H9 (cell line): ENCODE measurements around the gene UBP1. TPM values are rescaled to one million over a fixed set of nuclear protein-coding genes. Genes with fewer than 3 reads are reported as not detected.

Experiments used
- DNase-seq: peaks from one replicate; pipeline ENCODE4 v3.0.0-alpha.2; 2017
- H2AFZ ChIP-seq: one replicate; pipeline ENCODE4 v1.6.1; 2013; ENCODE audit warnings: mild to moderate bottlenecking, low read length, control low read depth, moderate library complexity
- H2AK5ac ChIP-seq: 2 replicates; pipeline ENCODE4 v1.6.1; 2013; ENCODE audit warnings: low read length, control low read depth, mixed read lengths; ENCODE audit not compliant: insufficient read length
- H2BK120ac ChIP-seq: one replicate; pipeline ENCODE4 v1.6.1; 2013; ENCODE audit warnings: low read depth, mild to moderate bottlenecking, low read length, control low read depth, inconsistent platforms; ENCODE audit not compliant: poor library complexity, severe bottlenecking
- H2BK12ac ChIP-seq: 2 replicates; pipeline ENCODE4 v1.6.1; 2013; ENCODE audit warnings: low read length, control low read depth, mixed read lengths, low read depth; ENCODE audit not compliant: insufficient read length
- H2BK15ac ChIP-seq: 2 replicates; pipeline ENCODE4 v1.6.1; 2013; ENCODE audit warnings: low read depth, low read length, control low read depth
- H2BK20ac ChIP-seq: one replicate; pipeline ENCODE4 v1.6.1; 2013; ENCODE audit warnings: low read depth, mild to moderate bottlenecking, low read length, control low read depth, inconsistent platforms; ENCODE audit not compliant: poor library complexity, severe bottlenecking
- H2BK5ac ChIP-seq: 2 replicates; pipeline ENCODE4 v1.6.1; 2013; ENCODE audit warnings: low read length, control low read depth, mixed read lengths; ENCODE audit not compliant: insufficient read length
- H3K14ac ChIP-seq: 2 replicates; pipeline ENCODE4 v1.6.1; 2013; ENCODE audit warnings: low read length, control low read depth; ENCODE audit not compliant: insufficient read depth
- H3K18ac ChIP-seq: 2 replicates; pipeline ENCODE4 v1.6.1; 2013; ENCODE audit warnings: low read depth, mild to moderate bottlenecking, mixed read lengths, low read length, control low read depth; ENCODE audit not compliant: insufficient read length
- H3K23ac ChIP-seq: 2 replicates; pipeline ENCODE4 v1.6.1; 2013; ENCODE audit warnings: low read length, control low read depth, mixed read lengths, low read depth; ENCODE audit not compliant: insufficient read length
- H3K23me2 ChIP-seq: 2 replicates; pipeline ENCODE4 v1.6.1; 2013; ENCODE audit warnings: low read depth, mild to moderate bottlenecking, mixed read lengths, low read length, control low read depth; ENCODE audit not compliant: insufficient read length, poor library complexity, severe bottlenecking
- H3K27ac ChIP-seq: 2 replicates; pipeline ENCODE4 v1.5.1; 2013; ENCODE audit warnings: low read length, control low read depth, mixed read lengths, low read depth; ENCODE audit not compliant: insufficient read length
- H3K27me3 ChIP-seq: 2 replicates; pipeline ENCODE4 v1.6.1; 2013; ENCODE audit warnings: low read length, control low read depth, inconsistent platforms; ENCODE audit not compliant: insufficient read depth
- H3K4ac ChIP-seq: 2 replicates; pipeline ENCODE4 v1.6.1; 2013; ENCODE audit warnings: low read depth, mild to moderate bottlenecking, control low read depth, inconsistent platforms, low read length, moderate library complexity
- H3K4me1 ChIP-seq: 2 replicates; pipeline ENCODE4 v1.6.1; 2013; ENCODE audit warnings: low read length, control low read depth, inconsistent platforms; ENCODE audit not compliant: insufficient read depth
- H3K4me2 ChIP-seq: 2 replicates; pipeline ENCODE4 v1.6.1; 2013; ENCODE audit warnings: low read length, control low read depth, mixed read lengths; ENCODE audit not compliant: insufficient read length, insufficient read depth
- H3K56ac ChIP-seq: 2 replicates; pipeline ENCODE4 v1.6.1; 2013; ENCODE audit warnings: low read depth, mild to moderate bottlenecking, mixed read lengths, low read length, control low read depth; ENCODE audit not compliant: insufficient read length
- H3K79me1 ChIP-seq: 2 replicates; pipeline ENCODE4 v1.6.1; 2013; ENCODE audit warnings: low read depth, mild to moderate bottlenecking, moderate library complexity, low read length, control low read depth, inconsistent platforms; ENCODE audit not compliant: insufficient read depth, poor library complexity, severe bottlenecking
- H3K79me2 ChIP-seq: 2 replicates; pipeline ENCODE4 v1.6.1; 2013; ENCODE audit warnings: low read length, control low read depth, inconsistent platforms; ENCODE audit not compliant: insufficient read depth
- H3K9ac ChIP-seq: 2 replicates; pipeline ENCODE4 v1.6.1; 2013; ENCODE audit warnings: low read length, control low read depth, mixed read lengths; ENCODE audit not compliant: insufficient read length; ENCODE audit errors: extremely low read depth
- H3K9me3 ChIP-seq: one replicate; pipeline ENCODE4 v1.6.1; 2013; ENCODE audit warnings: low read depth, low read length, inconsistent platforms; ENCODE audit not compliant: control insufficient read depth
- H3T11ph ChIP-seq: one replicate; pipeline ENCODE4 v1.6.1; 2013; ENCODE audit warnings: mild to moderate bottlenecking, low read length, control low read depth, inconsistent platforms
- H4K20me1 ChIP-seq: one replicate; pipeline ENCODE4 v1.6.1; 2013; ENCODE audit not compliant: control insufficient read depth, insufficient read length, insufficient read depth
- H4K5ac ChIP-seq: 2 replicates; pipeline ENCODE4 v1.6.1; 2013; ENCODE audit warnings: low read depth, mild to moderate bottlenecking, mixed read lengths, low read length, control low read depth; ENCODE audit not compliant: insufficient read length
- H4K8ac ChIP-seq: replicated peaks from 2 replicates; pipeline ENCODE4 v1.6.1; 2013; ENCODE audit warnings: low read length, control low read depth, mixed read lengths, low read depth; ENCODE audit not compliant: insufficient read length
- H4K91ac ChIP-seq: 2 replicates; pipeline ENCODE4 v1.6.1; 2013; ENCODE audit warnings: low read depth, mild to moderate bottlenecking, moderate library complexity, mixed read lengths, low read length, control low read depth; ENCODE audit not compliant: insufficient read length
- H3K27ac Mint-ChIP-seq, 3 experiments: 2 replicates in 2 of 3; 3 replicates in 1 of 3; pipeline ENCODE4 v1.8.0; 2020 to 2021; ENCODE audit warnings: mixed read lengths in 3 of 3, mild to moderate bottlenecking in 1 of 3, moderate library complexity in 1 of 3
- H3K27me3 Mint-ChIP-seq: 2 replicates; pipeline ENCODE4 v1.8.0; 2021; ENCODE audit warnings: low read depth, mild to moderate bottlenecking, moderate library complexity, mixed read lengths
- H3K36me3 Mint-ChIP-seq, 3 experiments: 2 replicates in 2 of 3; 3 replicates in 1 of 3; pipeline ENCODE4 v1.8.0; 2020 to 2021; ENCODE audit warnings: low read depth in 3 of 3, mixed read lengths in 3 of 3; ENCODE audit not compliant: insufficient read depth in 1 of 3
- H3K4me1 Mint-ChIP-seq, 2 experiments: 2 replicates each; pipeline ENCODE4 v1.8.0; 2020; ENCODE audit warnings: mixed read lengths in 2 of 2
- H3K4me3 Mint-ChIP-seq, 2 experiments: 2 replicates in 1 of 2; 3 replicates in 1 of 2; pipeline ENCODE4 v1.8.0; 2020 to 2021; ENCODE audit warnings: mild to moderate bottlenecking in 2 of 2, mixed read lengths in 2 of 2, moderate library complexity in 1 of 2
- H3K9me3 Mint-ChIP-seq, 2 experiments: 2 replicates in 1 of 2; 3 replicates in 1 of 2; pipeline ENCODE4 v1.8.0; 2020; ENCODE audit warnings: mild to moderate bottlenecking in 2 of 2, mixed read lengths in 2 of 2, moderate library complexity in 1 of 2
- WGBS: extraction: QIAGEN DNeasy Blood & Tissue Kit; methylation state at CpG from one replicate; pipeline ENCODE4 v1.1.7; 2013; ENCODE audit warnings: missing lambda C conversion rate, low lambda C conversion rate, mixed read lengths; ENCODE audit not compliant: insufficient read length; ENCODE audit errors: extremely low coverage; 5-methylcytosine and 5-hydroxymethylcytosine counted together
- total RNA-seq: library from RNA; stranded (reverse); gene quantifications from 2 replicates; pipeline ENCODE4 v1.2.1, GENCODE V29; 2021
- TF ChIP-seq, protein P1 (sequence below): fragments of 200-600 bp; sonication (generic); conservative IDR thresholded peaks from 3 replicates; pipeline ENCODE4 v1.8.0; 2021; ENCODE audit warnings: antibody characterized with exemption, mild to moderate bottlenecking

Gene UBP1
- total RNA-seq, 1 experiment from 2014 or later, result 103 TPM

DNA sequence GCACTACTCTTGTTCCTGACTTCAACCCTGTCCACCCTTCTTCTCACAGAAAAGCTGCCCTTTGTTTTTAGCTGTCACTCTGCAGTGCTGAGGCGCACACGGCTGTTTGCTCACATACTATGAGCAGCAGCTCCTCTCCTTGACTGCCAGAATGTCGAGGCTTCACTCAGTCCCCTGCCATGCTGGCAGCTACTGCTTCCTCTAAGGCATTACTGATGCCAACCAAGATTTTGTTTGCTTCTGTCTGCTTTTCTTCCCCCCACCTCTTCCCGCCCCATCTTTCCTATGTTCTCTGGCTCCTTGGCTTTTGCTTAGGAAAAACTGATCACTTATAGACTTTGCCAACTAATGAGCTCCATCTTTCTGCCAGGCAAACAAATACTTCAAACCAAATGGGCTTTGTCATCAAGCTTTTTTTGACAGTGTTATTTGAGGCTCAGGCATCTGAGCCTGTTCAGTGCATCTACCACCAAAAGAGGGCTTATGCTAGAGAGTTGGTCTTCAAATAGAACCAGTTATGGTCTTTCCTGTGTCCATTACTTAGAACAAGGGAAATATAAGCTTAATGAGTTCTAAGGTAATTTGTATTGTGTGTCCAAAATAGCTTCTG, 81.9 kb downstream of the UBP1 start:
- no CpG with 5 or more reads among the region's 4 CpGs for WGBS
- no peaks in the 10 kb centered on the region for H3K4me1 Mint-ChIP-seq

More for the DNA sequence above, 81.9 kb downstream of the UBP1 start:
- no peak overlapping the region for H2AK5ac ChIP-seq
- no peaks in the 10 kb centered on the region for H3K4me1 ChIP-seq
- H3K27me3 ChIP-seq, result no peaks in the 10 kb centered on the region
- H2BK5ac ChIP-seq, result no peak overlapping the region
- H3K18ac ChIP-seq, result no peak overlapping the region
- no peaks in the 10 kb centered on the region for H3K79me2 ChIP-seq
- H2BK20ac ChIP-seq, result no peak overlapping the region
- H2BK15ac ChIP-seq, result no peak overlapping the region
- no peak overlapping the region for H3K9ac ChIP-seq
- no peak overlapping the region for H3K4me3 Mint-ChIP-seq
- H4K20me1 ChIP-seq, result no peaks in the 10 kb centered on the region
- TF ChIP-seq, protein P1, sequence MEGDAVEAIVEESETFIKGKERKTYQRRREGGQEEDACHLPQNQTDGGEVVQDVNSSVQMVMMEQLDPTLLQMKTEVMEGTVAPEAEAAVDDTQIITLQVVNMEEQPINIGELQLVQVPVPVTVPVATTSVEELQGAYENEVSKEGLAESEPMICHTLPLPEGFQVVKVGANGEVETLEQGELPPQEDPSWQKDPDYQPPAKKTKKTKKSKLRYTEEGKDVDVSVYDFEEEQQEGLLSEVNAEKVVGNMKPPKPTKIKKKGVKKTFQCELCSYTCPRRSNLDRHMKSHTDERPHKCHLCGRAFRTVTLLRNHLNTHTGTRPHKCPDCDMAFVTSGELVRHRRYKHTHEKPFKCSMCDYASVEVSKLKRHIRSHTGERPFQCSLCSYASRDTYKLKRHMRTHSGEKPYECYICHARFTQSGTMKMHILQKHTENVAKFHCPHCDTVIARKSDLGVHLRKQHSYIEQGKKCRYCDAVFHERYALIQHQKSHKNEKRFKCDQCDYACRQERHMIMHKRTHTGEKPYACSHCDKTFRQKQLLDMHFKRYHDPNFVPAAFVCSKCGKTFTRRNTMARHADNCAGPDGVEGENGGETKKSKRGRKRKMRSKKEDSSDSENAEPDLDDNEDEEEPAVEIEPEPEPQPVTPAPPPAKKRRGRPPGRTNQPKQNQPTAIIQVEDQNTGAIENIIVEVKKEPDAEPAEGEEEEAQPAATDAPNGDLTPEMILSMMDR, result no peak
- H4K91ac ChIP-seq, result no peak overlapping the region
- H2AFZ ChIP-seq, result no peak overlapping the region
- no peaks in the 10 kb centered on the region for H3K79me1 ChIP-seq
- H3K4ac ChIP-seq, result no peak overlapping the region
- H3K27me3 Mint-ChIP-seq, result no peaks in the 10 kb centered on the region
- H3K27ac ChIP-seq, result no peak overlapping the region
- H3K9me3 Mint-ChIP-seq, result no peaks in the 10 kb centered on the region
- no peaks in the 10 kb centered on the region for H3K23me2 ChIP-seq
- no peak for DNase-seq
- no peaks in the 10 kb centered on the region for H3K9me3 ChIP-seq
- no peak overlapping the region for H3K23ac ChIP-seq
- H4K8ac ChIP-seq, result no peak overlapping the region
- no peak overlapping the region for H3T11ph ChIP-seq
- H3K36me3 Mint-ChIP-seq, result no peaks in the 10 kb centered on the region
- H3K14ac ChIP-seq, result no peak overlapping the region; the same call in 1 of the 2 replicates
- H3K56ac ChIP-seq, result no peak overlapping the region
- H4K5ac ChIP-seq, result no peak overlapping the region
- no peak overlapping the region for H3K27ac Mint-ChIP-seq
- H2BK120ac ChIP-seq, result no peak overlapping the region
- H2BK12ac ChIP-seq, result no peak overlapping the region
- no peak overlapping the region for H3K4me2 ChIP-seq
